Stimulated activated CD8-positive, alpha-beta memory T cell treated with anti-CD3 and anti-CD28 coated beads, Interleukin-12 subunit alpha, Interleukin-12 subunit beta, amount 100 ng/mL, for 1 hour (primary cell): Measurements from ENCODE around the gene TANK.
"Not testable (repeated sequence)": the region's sequence is repeated elsewhere in the genome, so short reads cannot be mapped to it uniquely, and the experiment has no call there.

Experiments used
- DNase-seq: peaks from one replicate; pipeline ENCODE4 v3.0.0-alpha.2; 2020; ENCODE audit warnings: low read depth

Gene TANK

DNA sequence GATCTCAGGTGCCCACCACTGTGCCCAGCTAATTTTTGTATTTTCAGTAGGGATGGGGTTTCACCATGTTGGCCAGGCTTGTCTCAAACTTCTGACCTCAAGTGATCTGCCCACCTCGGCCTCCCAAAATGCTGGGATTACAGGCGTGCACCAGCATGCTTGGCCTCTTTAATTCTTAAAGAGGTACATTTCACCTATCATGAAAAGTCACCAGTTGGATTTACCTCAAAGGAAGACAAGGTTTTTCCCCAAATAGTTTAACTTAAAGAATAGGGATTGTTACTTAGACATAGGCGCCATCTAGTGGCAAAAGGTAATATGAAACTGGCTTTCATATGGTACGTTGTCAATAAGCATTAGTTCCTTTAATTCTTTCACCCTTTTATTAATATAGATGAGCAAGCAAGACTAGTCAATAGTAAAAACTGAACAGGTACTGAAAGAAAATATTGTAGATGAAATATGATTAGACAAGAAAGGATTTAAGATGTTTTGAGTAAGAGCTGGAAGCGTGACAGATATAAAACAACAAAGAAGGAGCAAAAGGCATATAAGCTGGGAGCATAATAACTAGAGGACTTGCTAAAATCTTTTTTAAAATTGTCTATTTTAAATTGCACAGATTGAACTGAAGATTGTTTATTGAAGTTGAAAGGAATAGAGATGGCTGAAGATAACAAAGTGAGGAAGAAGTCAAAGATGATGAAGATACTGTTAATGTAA lies 113.0 kb downstream of the TANK start:
- DNase-seq, result no peak

GRCh38 chr2:161278564-161279229 lies 118.5 kb downstream of the TANK start:
- DNase-seq, result not testable (repeated sequence)

- DNase-seq, result not testable (repeated sequence)
Measured at GRCh38 chr2:161279230-161279815, 119.1 kb downstream of the TANK start.

- not testable (repeated sequence) for DNase-seq
Measured at GRCh38 chr2:161280906-161281323, 120.7 kb downstream of the TANK start.

GRCh38 chr2:161281615-161282310 lies 121.5 kb downstream of the TANK start:
- DNase-seq, result not testable (repeated sequence)

DNA sequence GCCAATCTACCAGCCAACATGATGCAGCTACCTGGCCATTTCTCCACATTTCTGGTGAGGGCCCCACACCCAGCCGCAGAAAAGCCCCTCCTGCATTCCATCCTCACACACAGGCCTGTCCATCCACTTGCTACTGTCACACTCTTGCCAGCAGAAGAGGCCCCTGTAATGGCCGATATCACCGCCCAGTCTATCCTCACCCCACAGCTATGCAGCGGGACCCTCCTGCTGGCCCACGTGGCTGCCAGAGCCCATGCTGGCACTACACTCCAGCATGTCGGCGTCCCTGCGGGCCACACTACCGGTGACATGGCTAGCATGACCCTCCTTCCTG lies 122.0 kb downstream of the TANK start:
- not testable (repeated sequence) for DNase-seq

DNA sequence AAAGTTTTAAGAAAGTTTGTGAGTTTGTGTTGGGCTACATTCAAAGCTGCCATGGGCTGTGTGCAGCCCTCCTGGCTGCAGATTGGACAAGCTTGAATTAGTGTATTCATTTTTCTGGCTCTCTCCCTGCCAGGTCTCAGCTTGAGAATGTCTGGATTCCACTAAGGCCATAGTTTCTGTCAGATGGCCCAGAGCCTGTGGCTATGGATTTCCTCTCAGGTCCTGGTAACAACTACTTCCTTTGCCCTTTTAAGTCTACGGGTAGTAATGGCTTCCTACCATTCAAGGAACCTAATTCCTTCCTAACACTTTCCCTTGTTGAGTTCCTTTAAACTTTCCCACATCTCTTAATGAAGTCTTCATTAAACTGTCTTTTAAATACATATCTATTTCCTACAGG lies 123.7 kb downstream of the TANK start:
- DNase-seq, result no peak
